ENCODE results near the gene MYO10. TPM values are rescaled to one million over a fixed set of nuclear protein-coding genes. Genes with fewer than 3 reads are reported as not detected.
"Not testable (repeated sequence)": the region's sequence is repeated elsewhere in the genome, so short reads cannot be mapped to it uniquely, and the experiment has no call there.

Gene MYO10
- total RNA-seq, 8 experiments from 2014 or later, result 0.41 to 57.0 (median 21.4) TPM

DNA sequence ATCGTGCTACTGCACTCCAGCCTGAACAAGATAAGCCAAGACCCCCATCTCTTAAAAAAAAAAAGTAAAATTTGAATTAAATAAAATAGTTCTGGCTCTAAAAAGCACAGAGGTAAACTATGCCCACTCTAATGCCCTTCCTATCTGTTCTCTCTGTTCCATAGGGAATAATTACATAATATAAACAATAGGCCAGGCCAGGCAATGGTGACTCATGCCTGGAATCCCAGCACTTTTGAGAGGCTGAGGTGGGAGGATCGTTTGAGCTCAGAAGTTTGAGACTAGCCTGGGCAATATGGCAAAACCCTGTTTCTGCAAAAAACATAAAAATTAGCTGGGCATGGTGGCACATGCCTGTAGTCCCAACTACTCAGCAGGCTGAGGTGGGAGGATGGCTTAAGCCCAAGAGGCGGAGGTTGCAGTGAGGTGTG, 47.4 kb downstream of the MYO10 start:
- 0 to 80% (median 50%) methylated on average over 1 to 3 of the region's 3 CpGs; no CpG with 5 or more reads in 3 of the 10 experiments for WGBS, 10 experiments
- Histone ChIP-seq H3K4me3 (no peak overlapping the region), H3K4me1 (replicated peaks in 1 of 2) (peaks cover 0 to 3% of the 10 kb centered on the region in 2 donors), H3K27ac (no peak overlapping the region)
- in situ Hi-C loops (cut with MboI; ENCODE audit: low pct_unique_long_range_greater_than_20kb in 2 of 9, low sequenced_read_pairs in 9 of 9, unreplicated experiment in 9 of 9), result no loop called here
- ATAC-seq (replicated peaks in 6 of 8), result peak in 1 of 8 experiments; percentile 32

DNA sequence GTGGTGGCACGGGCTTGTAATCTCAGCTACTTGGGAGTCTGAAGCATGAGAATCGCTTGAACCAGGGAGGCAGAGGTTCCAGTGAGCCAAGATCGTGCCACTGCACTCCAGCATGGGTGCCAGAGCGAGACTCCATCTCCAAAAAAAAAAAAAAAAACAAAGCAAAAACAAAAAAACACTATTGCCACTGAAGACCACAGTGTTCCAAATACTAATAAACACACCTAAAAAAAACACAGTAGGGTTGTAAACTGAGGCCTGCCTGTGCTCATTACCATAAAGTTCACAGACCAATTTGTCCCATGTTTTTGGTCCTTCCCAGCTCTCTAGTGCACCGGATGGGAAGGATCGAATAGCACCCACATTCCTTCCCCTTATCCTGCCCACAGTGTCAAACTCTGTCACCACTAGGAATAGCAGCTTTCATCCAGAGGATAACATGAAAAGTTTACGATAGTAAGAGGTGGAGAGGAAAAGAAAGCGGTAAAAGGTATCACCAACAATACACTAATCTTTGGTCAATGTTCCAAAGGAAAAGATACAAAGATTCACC, 49.2 kb downstream of the MYO10 start:
- 58 to 100% (median 84%) methylated on average over 2 to 6 of the region's 8 CpGs; no CpG with 5 or more reads in 1 of the 10 experiments for WGBS, 10 experiments
- H3K4me3 ChIP-seq, result no peak overlapping the region
- ATAC-seq (replicated peaks in 6 of 8), result no peak
- H3K27ac ChIP-seq, result no peak overlapping the region
- H3K4me1 ChIP-seq (replicated peaks in 1 of 2), result peaks cover 0 to 3% of the 10 kb centered on the region in 2 donors
- in situ Hi-C loops (cut with MboI; ENCODE audit: low pct_unique_long_range_greater_than_20kb in 2 of 9, low sequenced_read_pairs in 9 of 9, unreplicated experiment in 9 of 9), result no loop called here

DNA sequence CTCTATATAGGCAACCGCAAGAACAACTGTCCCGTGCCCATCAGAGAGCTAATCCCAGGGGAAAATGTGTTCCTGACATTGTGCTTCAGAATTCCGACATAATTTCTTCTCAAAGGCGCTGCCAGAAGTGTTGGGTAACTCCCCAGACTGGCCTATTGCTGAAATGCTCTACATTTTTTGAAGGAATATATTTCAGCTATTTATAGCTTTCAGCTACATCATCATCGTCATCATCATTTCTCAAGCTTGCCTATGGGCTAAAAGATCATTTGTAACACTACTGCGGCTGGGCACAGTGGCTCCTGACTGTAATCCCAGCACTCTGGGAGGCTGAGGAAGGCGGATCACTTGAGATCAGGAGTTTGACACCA, 49.7 kb downstream of the MYO10 start:
- no peak overlapping the region for H3K27ac ChIP-seq
- peak in 1 of 8 experiments; percentile 21 for ATAC-seq (replicated peaks in 6 of 8)
- H3K4me3 ChIP-seq, result no peak overlapping the region

DNA sequence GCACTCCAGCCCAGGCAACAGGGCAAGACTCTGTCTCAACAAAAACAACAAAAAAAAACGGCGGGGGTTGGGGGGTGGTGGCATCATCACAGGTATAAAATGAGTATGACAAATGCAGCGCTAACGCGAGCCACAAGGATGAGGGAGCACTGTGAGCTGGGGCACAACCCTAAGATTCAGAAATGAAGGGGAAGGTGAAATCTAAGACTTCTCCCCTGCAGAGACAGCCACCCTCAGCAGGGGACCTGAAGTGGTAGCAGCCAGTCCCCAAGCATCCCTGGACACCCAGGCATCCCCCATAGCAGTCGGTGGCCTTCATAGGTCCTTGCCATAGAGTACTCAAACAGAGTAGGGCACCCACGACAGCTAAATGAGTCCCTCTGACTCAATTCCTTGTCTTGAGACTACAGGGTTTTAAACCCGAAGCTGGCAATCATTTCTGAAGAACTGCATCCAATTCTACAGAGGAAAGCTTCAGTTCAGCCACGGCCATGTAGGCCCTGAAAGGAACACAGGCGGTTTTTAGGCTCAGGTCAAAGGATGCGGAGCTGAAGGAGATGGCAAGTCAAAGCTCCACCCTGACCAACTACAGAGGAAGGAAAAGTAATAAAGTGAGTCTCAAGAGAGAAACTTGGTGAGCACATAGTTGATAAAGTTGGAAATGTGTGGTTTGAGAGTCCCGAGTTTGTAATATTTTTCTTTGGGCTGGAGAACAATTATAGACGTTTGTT, 50.3 kb downstream of the MYO10 start:
- ATAC-seq (replicated peaks in 6 of 8), result no peak
- Histone ChIP-seq H3K4me3 (no peak overlapping the region), H3K27ac (no peak overlapping the region), H3K4me1 (replicated peaks in 1 of 2) (peaks cover 0 to 3% of the 10 kb centered on the region in 2 donors)
- WGBS, 10 experiments, result 0 to 100% (median 83%) methylated on average over 2 to 5 of the region's 13 CpGs; no CpG with 5 or more reads in 1 of the 10 experiments
- in situ Hi-C loops (cut with MboI; ENCODE audit: low pct_unique_long_range_greater_than_20kb in 2 of 9, low sequenced_read_pairs in 9 of 9, unreplicated experiment in 9 of 9), result no loop called here

More for the DNA sequence above, 49.7 kb downstream of the MYO10 start:
- H3K4me1 ChIP-seq (replicated peaks in 1 of 2), result peaks cover 0 to 3% of the 10 kb centered on the region in 2 donors
- 27 to 100% (median 80%) methylated on average over 2 to 6 of the region's 7 CpGs; no CpG with 5 or more reads in 4 of the 10 experiments for WGBS, 10 experiments
- in situ Hi-C loops (cut with MboI; ENCODE audit: low pct_unique_long_range_greater_than_20kb in 2 of 9, low sequenced_read_pairs in 9 of 9, unreplicated experiment in 9 of 9), result no loop called here

DNA sequence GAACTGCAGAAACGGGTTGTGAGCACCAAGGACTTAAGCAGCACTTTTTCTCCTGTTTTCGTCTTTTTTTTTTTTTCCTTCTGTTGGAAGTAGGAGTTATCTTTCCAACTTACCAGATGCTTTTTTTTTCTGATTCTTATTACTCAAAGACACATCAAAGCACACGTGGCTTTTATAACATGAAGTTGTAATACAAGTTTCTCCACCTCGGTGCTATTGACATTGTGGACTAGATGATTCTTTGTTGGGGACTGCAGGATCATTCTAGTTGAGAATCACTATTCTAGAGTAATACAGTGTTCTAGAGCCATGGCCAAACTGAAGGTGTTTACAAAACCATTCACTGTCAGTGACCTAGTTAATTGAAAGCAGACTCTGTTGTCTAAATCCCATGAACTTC, 51.5 kb downstream of the MYO10 start:
- ATAC-seq (replicated peaks in 6 of 8), result no peak
- Histone ChIP-seq H3K27ac (no peak overlapping the region), H3K4me1 (replicated peaks in 1 of 2) (no peaks in the 10 kb centered on the region), H3K4me3 (no peak overlapping the region)
- 17 to 100% (median 84%) methylated on average over 1 to 4 of the region's 4 CpGs for WGBS, 10 experiments
- in situ Hi-C loops (cut with MboI; ENCODE audit: low pct_unique_long_range_greater_than_20kb in 2 of 9, low sequenced_read_pairs in 9 of 9, unreplicated experiment in 9 of 9), result no loop called here

DNA sequence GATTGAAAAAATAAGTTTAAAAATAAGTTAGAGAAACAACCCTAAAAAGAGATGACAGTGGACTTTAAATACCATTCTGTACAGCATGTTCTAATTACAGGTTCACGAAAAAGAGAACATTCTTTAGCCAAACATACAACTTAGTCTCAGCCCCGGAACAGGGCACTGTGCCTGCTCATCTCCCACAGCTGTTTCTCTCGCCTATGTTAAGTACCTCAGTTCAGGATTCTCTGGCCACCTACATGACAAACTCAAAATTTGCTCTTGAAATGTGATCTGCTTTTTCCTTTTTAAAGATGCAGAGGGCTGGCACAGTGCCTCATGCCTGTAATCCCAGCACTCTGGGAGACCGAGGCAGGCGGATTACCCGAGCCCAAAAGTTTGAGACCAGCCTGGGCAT, 52.3 kb downstream of the MYO10 start:
- in situ Hi-C loops (cut with MboI; ENCODE audit: low pct_unique_long_range_greater_than_20kb in 2 of 9, low sequenced_read_pairs in 9 of 9, unreplicated experiment in 9 of 9), result no loop called here
- Histone ChIP-seq H3K4me3 (no peak overlapping the region), H3K4me1 (replicated peaks in 1 of 2) (no peaks in the 10 kb centered on the region), H3K27ac (no peak overlapping the region)
- ATAC-seq (replicated peaks in 6 of 8), result no peak
- 10 to 100% (median 77%) methylated on average over 1 to 6 of the region's 6 CpGs; no CpG with 5 or more reads in 1 of the 10 experiments for WGBS, 10 experiments

DNA sequence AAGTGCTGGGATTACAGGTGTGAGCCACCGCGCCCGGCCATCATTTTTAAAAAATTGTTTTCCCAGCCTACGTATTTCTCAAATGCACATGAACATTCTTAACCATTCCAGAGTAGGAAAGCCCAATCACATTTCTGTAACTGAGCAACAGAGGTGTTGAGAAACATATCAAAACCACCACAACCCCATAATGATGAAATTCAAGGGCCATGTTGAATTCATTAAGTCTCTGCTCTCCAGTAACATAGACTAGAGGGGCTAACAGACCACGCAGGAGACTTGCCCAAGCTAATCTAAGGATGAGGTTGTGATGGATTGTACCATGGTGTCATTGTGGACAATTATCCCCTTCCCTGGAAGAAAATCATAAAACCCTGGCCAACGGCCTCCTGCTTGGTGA, 52.9 kb downstream of the MYO10 start:
- H3K4me3 ChIP-seq, result no peak overlapping the region
- in situ Hi-C loops (cut with MboI; ENCODE audit: low pct_unique_long_range_greater_than_20kb in 2 of 9, low sequenced_read_pairs in 9 of 9, unreplicated experiment in 9 of 9), result no loop called here
- no peak overlapping the region for H3K27ac ChIP-seq
- H3K4me1 ChIP-seq (replicated peaks in 1 of 2), result no peaks in the 10 kb centered on the region
- no peak for ATAC-seq (replicated peaks in 6 of 8)
- 60 to 100% (median 70%) methylated on average over 1 to 4 of the region's 6 CpGs; no CpG with 5 or more reads in 4 of the 10 experiments for WGBS, 10 experiments

DNA sequence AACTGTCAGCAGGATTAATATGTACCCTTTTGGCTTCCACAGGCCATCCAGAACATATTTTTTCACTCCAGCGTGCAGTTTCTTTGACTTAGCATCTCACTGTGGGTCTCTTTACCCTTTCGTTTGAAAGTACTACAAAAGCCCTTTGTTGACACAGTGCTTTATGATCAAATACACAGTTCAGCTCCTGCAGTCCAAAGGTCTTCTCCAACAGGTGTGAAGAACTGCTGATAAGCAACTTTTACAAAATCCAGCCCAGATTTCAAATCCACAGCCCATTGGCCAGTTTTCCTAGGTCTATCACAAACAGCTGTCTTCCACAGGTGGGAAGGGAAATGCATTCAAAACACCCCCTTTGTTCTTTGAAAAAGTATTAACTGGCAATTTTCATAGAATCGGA, 54.8 kb downstream of the MYO10 start:
- ATAC-seq (replicated peaks in 6 of 8), result no peak
- Histone ChIP-seq H3K4me1 (replicated peaks in 1 of 2) (no peaks in the 10 kb centered on the region), H3K4me3 (no peak overlapping the region), H3K27ac (no peak overlapping the region)
- WGBS, 10 experiments, result 28 to 82% (median 65%) methylated on average over 1 to 3 of the region's 3 CpGs
- in situ Hi-C loops (cut with MboI; ENCODE audit: low pct_unique_long_range_greater_than_20kb in 2 of 9, low sequenced_read_pairs in 9 of 9, unreplicated experiment in 9 of 9), result no loop called here

DNA sequence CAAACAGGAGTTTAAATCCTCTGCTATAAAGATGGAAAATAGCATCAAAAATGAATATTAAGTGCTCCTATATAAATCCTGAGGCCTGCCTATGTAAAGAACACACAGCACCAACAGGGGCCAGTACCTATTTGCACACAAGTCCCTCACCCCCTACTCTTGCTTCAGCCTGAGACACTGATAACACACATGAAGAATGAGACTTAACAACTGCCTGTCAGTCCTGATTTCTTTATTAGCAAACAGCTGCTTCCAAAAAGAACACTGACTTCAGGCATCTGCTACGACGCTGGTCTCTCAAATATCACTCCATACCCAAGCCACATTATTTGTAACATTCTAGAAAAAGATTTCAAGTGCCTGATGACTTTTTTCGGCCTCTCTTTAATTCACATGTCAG, 55.5 kb downstream of the MYO10 start:
- ATAC-seq (replicated peaks in 6 of 8), result no peak
- in situ Hi-C loops (cut with MboI; ENCODE audit: low pct_unique_long_range_greater_than_20kb in 2 of 9, low sequenced_read_pairs in 9 of 9, unreplicated experiment in 9 of 9), result no loop called here
- Histone ChIP-seq H3K4me1 (replicated peaks in 1 of 2) (no peaks in the 10 kb centered on the region), H3K4me3 (no peak overlapping the region), H3K27ac (no peak overlapping the region)
- WGBS, 10 experiments, result 63 to 100% (median 83%) methylated on average over 1 to 3 of the region's 3 CpGs; no CpG with 5 or more reads in 3 of the 10 experiments

DNA sequence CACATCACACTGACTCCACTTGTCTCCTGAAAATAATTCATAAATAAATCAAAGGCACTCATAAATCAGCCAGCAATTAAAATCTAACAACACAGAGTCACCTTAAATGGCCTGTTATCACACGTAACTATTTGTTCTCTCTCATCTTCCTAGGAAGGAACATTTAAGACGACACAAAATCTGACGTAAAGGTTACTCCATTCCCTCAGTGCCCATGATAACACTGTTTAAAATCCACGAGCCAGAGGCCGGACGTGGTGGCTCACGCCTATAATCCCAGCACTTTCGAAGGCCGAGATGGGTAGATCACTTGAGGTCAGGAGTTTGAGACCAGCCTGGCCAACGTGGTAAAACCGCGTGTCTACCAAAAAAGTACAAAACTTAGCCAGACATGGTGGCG, 56.4 kb downstream of the MYO10 start:
- no peaks in the 10 kb centered on the region for H3K4me1 ChIP-seq (replicated peaks in 1 of 2)
- no peak overlapping the region for H3K27ac ChIP-seq
- ATAC-seq (replicated peaks in 6 of 8), result no peak
- 92 to 100% (median 100%) methylated on average over 1 to 10 of the region's 13 CpGs; no CpG with 5 or more reads in 5 of the 10 experiments for WGBS, 10 experiments
- in situ Hi-C loops (cut with MboI; ENCODE audit: low pct_unique_long_range_greater_than_20kb in 2 of 9, low sequenced_read_pairs in 9 of 9, unreplicated experiment in 9 of 9), result no loop called here
- no peak overlapping the region for H3K4me3 ChIP-seq

DNA sequence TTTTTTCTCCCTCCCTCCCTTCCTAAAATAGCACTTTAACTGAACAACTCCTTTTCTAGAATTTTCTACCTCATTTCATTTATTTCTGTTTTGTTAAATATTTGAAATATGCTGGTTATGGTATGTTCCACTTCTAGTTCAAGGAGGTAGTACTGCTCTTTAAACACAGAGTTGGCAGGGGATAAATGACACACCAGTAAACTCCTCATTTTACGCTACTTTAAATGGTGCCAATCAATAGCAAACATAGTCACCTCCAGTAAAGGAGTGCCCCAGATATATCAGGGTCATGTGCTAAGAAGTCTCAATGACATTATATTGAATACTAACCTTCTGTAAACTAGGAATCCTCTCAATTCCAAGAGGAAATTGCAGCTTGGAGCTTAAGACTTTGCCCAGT, 56.9 kb downstream of the MYO10 start:
- no peak overlapping the region for H3K27ac ChIP-seq
- no peak for ATAC-seq (replicated peaks in 6 of 8)
- H3K4me3 ChIP-seq, result no peak overlapping the region
- no peaks in the 10 kb centered on the region for H3K4me1 ChIP-seq (replicated peaks in 1 of 2)
- in situ Hi-C loops (cut with MboI; ENCODE audit: low pct_unique_long_range_greater_than_20kb in 2 of 9, low sequenced_read_pairs in 9 of 9, unreplicated experiment in 9 of 9), result no loop called here
- 71 to 100% (median 86%) methylated on average over 1 of the region's 1 CpG; no CpG with 5 or more reads in 5 of the 10 experiments for WGBS, 10 experiments

DNA sequence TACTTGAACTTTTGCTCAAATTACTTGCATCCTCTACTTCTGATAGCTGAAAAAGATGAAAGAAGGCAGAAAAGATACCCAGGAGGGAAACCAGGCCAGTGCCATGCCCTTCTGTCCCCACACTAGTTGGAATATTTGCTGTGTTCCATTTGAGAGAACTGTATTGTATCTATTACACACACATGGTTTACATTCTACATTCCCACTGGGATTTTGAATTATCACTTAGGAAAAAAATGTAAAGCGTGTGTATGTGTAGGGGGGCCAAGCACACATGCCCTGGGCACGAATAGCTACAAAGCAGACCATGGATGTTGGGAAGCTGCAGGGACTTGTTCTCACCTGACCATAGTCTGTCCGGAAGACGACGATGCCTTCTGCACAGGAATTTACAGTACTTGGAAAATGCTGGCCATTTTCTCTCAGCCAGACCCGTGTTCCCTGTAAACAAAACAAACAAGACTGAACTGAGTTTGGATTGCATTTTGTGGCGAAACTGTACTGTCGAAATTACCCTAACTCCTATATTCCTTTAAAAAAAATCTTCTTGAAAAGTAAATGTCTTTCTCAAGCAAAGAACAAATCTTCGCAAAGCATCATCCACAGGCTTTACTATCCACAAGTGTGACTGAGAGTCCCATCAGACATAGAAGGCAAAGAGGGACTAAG, 58.7 kb downstream of the MYO10 start:
- Histone ChIP-seq H3K4me1 (replicated peaks in 1 of 2) (no peaks in the 10 kb centered on the region), H3K27ac (no peak overlapping the region), H3K4me3 (no peak overlapping the region)
- ATAC-seq (replicated peaks in 6 of 8), result no peak
- in situ Hi-C loops (cut with MboI; ENCODE audit: low pct_unique_long_range_greater_than_20kb in 2 of 9, low sequenced_read_pairs in 9 of 9, unreplicated experiment in 9 of 9), result no loop called here
- WGBS, 10 experiments, result 50 to 100% (median 92%) methylated on average over 1 to 9 of the region's 9 CpGs

DNA sequence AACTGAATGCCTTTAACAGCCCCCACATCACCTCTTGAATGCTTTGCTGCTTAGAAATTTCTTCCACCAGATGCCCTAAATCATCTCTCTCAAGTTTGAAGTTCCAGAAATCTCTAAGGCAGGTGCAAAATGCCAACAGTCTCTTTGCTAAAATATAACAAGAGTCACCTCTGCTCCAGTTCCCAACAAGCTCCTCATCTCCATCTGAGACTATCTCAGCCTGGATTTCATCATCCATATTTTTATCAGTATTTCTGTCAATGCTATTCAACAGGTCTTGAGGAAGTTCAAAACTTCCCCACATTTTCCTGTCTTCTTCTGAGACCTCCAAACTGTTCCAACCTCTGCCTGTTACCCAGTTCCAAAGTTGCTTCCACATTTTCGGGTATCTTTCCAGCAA, 61.7 kb downstream of the MYO10 start:
- in situ Hi-C loops (cut with MboI; ENCODE audit: low pct_unique_long_range_greater_than_20kb in 2 of 9, low sequenced_read_pairs in 9 of 9, unreplicated experiment in 9 of 9); H3K27ac ChIP-seq; ATAC-seq (replicated peaks in 6 of 8); H3K4me3 ChIP-seq; H3K4me1 ChIP-seq (replicated peaks in 1 of 2): not testable (repeated sequence)
- 67 to 100% (median 100%) methylated on average over 1 of the region's 1 CpG; no CpG with 5 or more reads in 6 of the 10 experiments for WGBS, 10 experiments

Measured in motor neuron (in vitro differentiated cells).